Measurements from ENCODE around the gene MYO15B.

MYO15B gene

DNA sequence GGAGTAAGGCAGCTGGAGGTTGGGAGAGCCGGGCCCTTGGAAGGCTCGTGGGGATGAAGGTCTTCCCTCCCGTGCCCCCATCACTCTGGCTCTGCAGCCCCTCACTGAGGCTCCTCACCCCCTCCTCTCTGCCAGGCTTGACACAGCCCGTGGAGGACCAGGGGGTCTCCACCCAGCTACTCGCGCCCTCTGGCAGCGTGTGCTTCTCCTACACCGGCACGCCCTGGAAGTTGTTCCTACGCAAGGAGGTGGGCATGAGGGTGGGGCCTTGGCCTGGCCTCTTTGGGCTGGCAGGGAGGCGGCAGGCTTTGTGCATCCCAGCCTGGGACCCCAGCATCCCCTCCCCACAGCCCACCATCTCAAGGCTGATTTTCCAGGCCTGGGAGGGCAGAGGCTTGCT is 30.1 kb downstream of the MYO15B start:
- no peak overlapping the region for H3K4me2 ChIP-seq (ENCODE audit: low read length)
- H3K9me3 ChIP-seq (ENCODE audit: low read length) = no peaks in the 10 kb centered on the region
- no peaks in the 10 kb centered on the region for H3K9me2 ChIP-seq (ENCODE audit: low read depth, low read length)
- H3K9ac ChIP-seq (ENCODE audit: low read length) = no peak overlapping the region
- no peaks in the 10 kb centered on the region for H3K36me3 ChIP-seq (ENCODE audit: insufficient read depth, low read length)
- H3K79me2 ChIP-seq (ENCODE audit: insufficient read depth, low read length) = no peaks in the 10 kb centered on the region
- no peak overlapping the region for H3K4me3 ChIP-seq (ENCODE audit: low read depth, low read length, poor library complexity, severe bottlenecking)
- TF ChIP-seq EZH2 (IDR thresholded peaks at IDR 0.05; ENCODE audit: borderline replicate concordance, low read length) = no peak
- TF ChIP-seq, protein P1, sequence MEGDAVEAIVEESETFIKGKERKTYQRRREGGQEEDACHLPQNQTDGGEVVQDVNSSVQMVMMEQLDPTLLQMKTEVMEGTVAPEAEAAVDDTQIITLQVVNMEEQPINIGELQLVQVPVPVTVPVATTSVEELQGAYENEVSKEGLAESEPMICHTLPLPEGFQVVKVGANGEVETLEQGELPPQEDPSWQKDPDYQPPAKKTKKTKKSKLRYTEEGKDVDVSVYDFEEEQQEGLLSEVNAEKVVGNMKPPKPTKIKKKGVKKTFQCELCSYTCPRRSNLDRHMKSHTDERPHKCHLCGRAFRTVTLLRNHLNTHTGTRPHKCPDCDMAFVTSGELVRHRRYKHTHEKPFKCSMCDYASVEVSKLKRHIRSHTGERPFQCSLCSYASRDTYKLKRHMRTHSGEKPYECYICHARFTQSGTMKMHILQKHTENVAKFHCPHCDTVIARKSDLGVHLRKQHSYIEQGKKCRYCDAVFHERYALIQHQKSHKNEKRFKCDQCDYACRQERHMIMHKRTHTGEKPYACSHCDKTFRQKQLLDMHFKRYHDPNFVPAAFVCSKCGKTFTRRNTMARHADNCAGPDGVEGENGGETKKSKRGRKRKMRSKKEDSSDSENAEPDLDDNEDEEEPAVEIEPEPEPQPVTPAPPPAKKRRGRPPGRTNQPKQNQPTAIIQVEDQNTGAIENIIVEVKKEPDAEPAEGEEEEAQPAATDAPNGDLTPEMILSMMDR (IDR thresholded peaks at IDR 0.05; ENCODE audit: low read length) = no peak
- H3F3A ChIP-seq (ENCODE audit: insufficient read depth, low read length) = no peaks in the 10 kb centered on the region
- H2AFZ ChIP-seq (ENCODE audit: low read length) = no peak overlapping the region
- no peaks in the 10 kb centered on the region for H4K20me1 ChIP-seq (ENCODE audit: insufficient read depth, low read length)
- H3K4me1 ChIP-seq (ENCODE audit: insufficient read depth, low read length, severe bottlenecking) = no peaks in the 10 kb centered on the region
- H3K27ac ChIP-seq (ENCODE audit: low read depth, low read length, poor library complexity, severe bottlenecking) = no peak overlapping the region
- no peaks in the 10 kb centered on the region; the same call in 1 of the 2 replicates for H3K27me3 ChIP-seq (ENCODE audit: insufficient read depth, low read length)

DNA sequence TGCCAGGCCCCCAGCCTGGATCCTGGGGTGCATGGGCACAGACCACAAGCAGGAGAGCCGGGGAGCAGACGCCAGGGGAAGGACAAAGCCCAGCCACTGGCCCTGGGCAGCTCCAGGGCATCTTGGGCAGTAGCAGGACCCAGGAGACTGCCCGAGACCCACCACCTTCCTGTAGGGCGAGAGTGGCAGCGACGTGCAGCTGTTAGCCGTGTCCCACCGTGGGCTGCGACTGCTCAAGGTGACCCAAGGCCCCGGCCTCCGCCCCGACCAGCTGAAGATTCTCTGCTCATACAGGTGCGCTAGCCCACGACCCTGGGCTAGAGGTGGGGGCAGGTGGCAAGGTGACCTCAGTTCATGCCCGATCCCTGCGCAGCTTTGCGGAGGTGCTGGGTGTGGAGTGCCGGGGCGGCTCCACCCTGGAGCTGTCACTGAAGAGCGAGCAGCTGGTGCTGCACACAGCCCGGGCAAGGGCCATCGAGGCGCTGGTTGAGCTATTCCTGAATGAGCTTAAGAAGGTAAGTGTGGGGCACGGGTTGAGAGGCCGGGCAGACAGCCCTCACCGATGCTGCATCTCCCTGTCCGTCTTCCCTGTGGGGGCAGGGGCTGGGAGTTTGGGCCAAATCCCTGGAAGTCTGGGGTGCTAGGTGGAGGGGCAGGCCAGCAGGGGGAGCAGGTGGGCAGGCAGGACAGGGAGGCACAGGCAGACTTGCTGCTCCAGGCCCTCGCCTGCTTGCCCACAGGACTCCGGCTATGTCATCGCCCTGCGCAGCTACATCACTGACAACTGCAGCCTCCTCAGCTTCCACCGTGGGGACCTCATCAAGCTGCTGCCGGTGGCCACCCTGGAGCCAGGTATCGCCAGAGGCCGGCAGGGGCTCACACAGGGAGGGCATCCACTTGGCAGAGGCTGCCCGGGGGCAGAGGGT is 32.2 kb downstream of the MYO15B start:
- H3K9me3 ChIP-seq (ENCODE audit: low read length) = no peaks in the 10 kb centered on the region
- no peak overlapping the region for H3K27ac ChIP-seq (ENCODE audit: low read depth, low read length, poor library complexity, severe bottlenecking)
- H3K36me3 ChIP-seq (ENCODE audit: insufficient read depth, low read length) = no peaks in the 10 kb centered on the region
- H3K27me3 ChIP-seq (ENCODE audit: insufficient read depth, low read length) = peaks cover 1% of the 10 kb centered on the region; the same call in 1 of the 2 replicates
- no peaks in the 10 kb centered on the region for H3K4me1 ChIP-seq (ENCODE audit: insufficient read depth, low read length, severe bottlenecking)
- H3K4me2 ChIP-seq (ENCODE audit: low read length) = no peak overlapping the region
- TF ChIP-seq, protein P1 (IDR thresholded peaks at IDR 0.05; ENCODE audit: low read length) = peak; percentile 56
- TF ChIP-seq EZH2 (IDR thresholded peaks at IDR 0.05; ENCODE audit: borderline replicate concordance, low read length) = no peak
- H3K4me3 ChIP-seq (ENCODE audit: low read depth, low read length, poor library complexity, severe bottlenecking) = no peak overlapping the region
- no peaks in the 10 kb centered on the region for H3F3A ChIP-seq (ENCODE audit: insufficient read depth, low read length)
- no peaks in the 10 kb centered on the region for H4K20me1 ChIP-seq (ENCODE audit: insufficient read depth, low read length)
- H2AFZ ChIP-seq (ENCODE audit: low read length) = no peak overlapping the region
- no peaks in the 10 kb centered on the region for H3K9me2 ChIP-seq (ENCODE audit: low read depth, low read length)
- no peak overlapping the region for H3K9ac ChIP-seq (ENCODE audit: low read length)
- no peaks in the 10 kb centered on the region for H3K79me2 ChIP-seq (ENCODE audit: insufficient read depth, low read length)

DNA sequence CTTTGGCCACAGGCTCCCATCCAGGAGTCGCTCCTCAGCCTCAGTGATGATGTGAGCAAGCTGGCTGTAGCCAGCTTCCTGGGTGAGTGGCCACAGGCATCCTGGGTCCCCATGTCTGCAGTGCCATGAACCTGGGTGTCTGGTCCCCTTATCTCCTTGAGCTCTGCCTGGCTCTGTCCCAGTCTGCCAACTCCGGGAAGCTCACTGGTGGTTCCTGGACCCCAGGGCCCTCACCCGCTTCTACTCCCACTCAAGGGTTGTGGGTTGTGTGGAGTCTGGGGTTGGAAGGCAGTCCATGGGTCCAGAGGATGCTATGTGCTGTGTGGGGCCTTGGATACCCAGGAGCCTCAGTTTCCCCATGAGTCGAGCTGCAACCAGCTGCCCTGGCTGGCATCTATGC is 33.9 kb downstream of the MYO15B start:
- Histone ChIP-seq H3K79me2 (ENCODE audit: insufficient read depth, low read length) (no peaks in the 10 kb centered on the region), H2AFZ (ENCODE audit: low read length) (no peak overlapping the region), H3K36me3 (ENCODE audit: insufficient read depth, low read length) (no peaks in the 10 kb centered on the region), H3K9me2 (ENCODE audit: low read depth, low read length) (no peaks in the 10 kb centered on the region), H3F3A (ENCODE audit: insufficient read depth, low read length) (no peaks in the 10 kb centered on the region), H3K9me3 (ENCODE audit: low read length) (no peaks in the 10 kb centered on the region), H3K4me3 (ENCODE audit: low read depth, low read length, poor library complexity, severe bottlenecking) (no peak overlapping the region), H3K9ac (ENCODE audit: low read length) (no peak overlapping the region), H3K27me3 (ENCODE audit: insufficient read depth, low read length) (peaks cover 5% of the 10 kb centered on the region; the same call in 1 of the 2 replicates), H4K20me1 (ENCODE audit: insufficient read depth, low read length) (no peaks in the 10 kb centered on the region), H3K4me1 (ENCODE audit: insufficient read depth, low read length, severe bottlenecking) (no peaks in the 10 kb centered on the region), H3K4me2 (ENCODE audit: low read length) (no peak overlapping the region), H3K27ac (ENCODE audit: low read depth, low read length, poor library complexity, severe bottlenecking) (no peak overlapping the region)
- TF ChIP-seq, protein P1 (IDR thresholded peaks at IDR 0.05; ENCODE audit: low read length) = no peak
- no peak for TF ChIP-seq EZH2 (IDR thresholded peaks at IDR 0.05; ENCODE audit: borderline replicate concordance, low read length)
